ENCODE results near the gene RPS10.

DNA sequence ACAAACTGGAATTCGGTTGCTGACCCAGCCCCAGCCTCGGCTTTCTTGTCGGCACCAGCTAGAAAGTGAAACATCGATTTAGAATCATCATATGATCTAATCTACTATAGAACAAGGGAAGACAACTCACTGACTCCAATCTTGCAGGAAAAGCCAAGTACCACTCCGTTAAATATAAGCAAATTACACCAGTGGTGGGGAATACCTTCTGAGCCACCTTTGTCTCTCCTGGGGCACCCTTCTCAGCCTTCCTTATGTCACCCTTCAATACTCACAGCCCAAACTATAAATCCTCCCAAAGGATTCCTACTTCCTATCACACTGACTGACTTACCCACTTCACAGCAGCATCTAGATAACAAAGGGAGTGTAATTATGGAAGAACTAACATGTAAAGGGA lies 7.5 kb downstream of the RPS10 start:
- no peak for TF ChIP-seq POLR2A (IDR thresholded peaks at IDR 0.05; ENCODE audit: low read length)
- no peak for TF ChIP-seq GATA1 (IDR thresholded peaks at IDR 0.05; ENCODE audit: low read depth, low read length)

All from erythroblast (primary cell).